ENCODE results near the gene CYP2W1. TPM values are rescaled to one million over a fixed set of nuclear protein-coding genes. Genes with fewer than 3 reads are reported as not detected.

CYP2W1 gene
- total and polyA plus RNA-seq, 10 donors: 0.05 to 1.2 (median 0.39) TPM; not detected in 2

- no peak overlapping the region for H3K4me3 ChIP-seq
- peaks cover 0 to 19% (median 8%) of the 10 kb centered on the region in 6 donors for H3K36me3 ChIP-seq
- no peaks in the 10 kb centered on the region for H3K9me3 ChIP-seq
- 88 to 96% (median 92%) methylated on average over 20 to 33 of the region's 33 CpGs for WGBS, 5 donors
- DNase-seq: peak; percentile 75
- H3K27me3 ChIP-seq (replicated peaks in 1 of 7): peaks cover 0 to 9% (median 0%) of the 10 kb centered on the region in 7 donors
- peaks cover 25 to 64% (median 48%) of the 10 kb centered on the region in 6 donors for H3K4me1 ChIP-seq
- no peak for TF ChIP-seq POLR2AphosphoS5 (IDR thresholded peaks at IDR 0.05)
- TF ChIP-seq POLR2A (IDR thresholded peaks at IDR 0.05): no peak
- TF ChIP-seq, protein P1, sequence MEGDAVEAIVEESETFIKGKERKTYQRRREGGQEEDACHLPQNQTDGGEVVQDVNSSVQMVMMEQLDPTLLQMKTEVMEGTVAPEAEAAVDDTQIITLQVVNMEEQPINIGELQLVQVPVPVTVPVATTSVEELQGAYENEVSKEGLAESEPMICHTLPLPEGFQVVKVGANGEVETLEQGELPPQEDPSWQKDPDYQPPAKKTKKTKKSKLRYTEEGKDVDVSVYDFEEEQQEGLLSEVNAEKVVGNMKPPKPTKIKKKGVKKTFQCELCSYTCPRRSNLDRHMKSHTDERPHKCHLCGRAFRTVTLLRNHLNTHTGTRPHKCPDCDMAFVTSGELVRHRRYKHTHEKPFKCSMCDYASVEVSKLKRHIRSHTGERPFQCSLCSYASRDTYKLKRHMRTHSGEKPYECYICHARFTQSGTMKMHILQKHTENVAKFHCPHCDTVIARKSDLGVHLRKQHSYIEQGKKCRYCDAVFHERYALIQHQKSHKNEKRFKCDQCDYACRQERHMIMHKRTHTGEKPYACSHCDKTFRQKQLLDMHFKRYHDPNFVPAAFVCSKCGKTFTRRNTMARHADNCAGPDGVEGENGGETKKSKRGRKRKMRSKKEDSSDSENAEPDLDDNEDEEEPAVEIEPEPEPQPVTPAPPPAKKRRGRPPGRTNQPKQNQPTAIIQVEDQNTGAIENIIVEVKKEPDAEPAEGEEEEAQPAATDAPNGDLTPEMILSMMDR (IDR thresholded peaks at IDR 0.05 in 8 of 11, conservative IDR thresholded peaks at IDR 0.05 in 3 of 11): no peak
- H3K27ac ChIP-seq: peak overlapping the region in 5 of 8 donors; percentile 15 to 88 (median 82)
- intact Hi-C loops (cut with DNase I; ENCODE audit: low total_unique reads): no loop called here
Measured at GRCh38 chr7:1029637-1030443, 46.9 kb downstream of the CYP2W1 start.

- peak; percentile 69 for DNase-seq
- TF ChIP-seq POLR2AphosphoS5 (IDR thresholded peaks at IDR 0.05) (no peak), POLR2A (IDR thresholded peaks at IDR 0.05) (no peak)
- TF ChIP-seq, protein P1 (IDR thresholded peaks at IDR 0.05 in 8 of 11, conservative IDR thresholded peaks at IDR 0.05 in 3 of 11): no peak
- Histone ChIP-seq H3K9me3 (no peaks in the 10 kb centered on the region), H3K27ac (no peak overlapping the region), H3K36me3 (peaks cover 0 to 12% (median 7%) of the 10 kb centered on the region in 6 donors), H3K4me3 (no peak overlapping the region), H3K4me1 (peaks cover 24 to 57% (median 40%) of the 10 kb centered on the region in 6 donors), H3K27me3 (replicated peaks in 1 of 7) (peaks cover 0 to 9% (median 0%) of the 10 kb centered on the region in 7 donors)
- 66 to 90% (median 76%) methylated on average over 6 to 12 of the region's 12 CpGs for WGBS, 5 donors
- intact Hi-C loops (cut with DNase I; ENCODE audit: low total_unique reads): no loop called here
Measured at GRCh38 chr7:1030444-1031070, 47.6 kb downstream of the CYP2W1 start.

GRCh38 chr7:1031716-1032455, 48.9 kb downstream of the CYP2W1 start:
- intact Hi-C loops (cut with DNase I; ENCODE audit: low total_unique reads): no loop called here
- Histone ChIP-seq H3K36me3 (no peaks in the 10 kb centered on the region), H3K4me1 (peaks cover 13 to 43% (median 27%) of the 10 kb centered on the region in 6 donors), H3K4me3 (no peak overlapping the region), H3K27me3 (replicated peaks in 1 of 7) (peaks cover 0 to 9% (median 0%) of the 10 kb centered on the region in 7 donors), H3K27ac (no peak overlapping the region), H3K9me3 (no peaks in the 10 kb centered on the region)
- peak; percentile 57 for DNase-seq
- WGBS, 5 donors: 91 to 97% (median 96%) methylated on average over 19 to 32 of the region's 33 CpGs
- TF ChIP-seq POLR2A (IDR thresholded peaks at IDR 0.05) (no peak), POLR2AphosphoS5 (IDR thresholded peaks at IDR 0.05) (no peak)

- Histone ChIP-seq H3K27ac (no peak overlapping the region), H3K4me1 (peaks cover 6 to 36% (median 19%) of the 10 kb centered on the region in 6 donors), H3K4me3 (no peak overlapping the region), H3K27me3 (replicated peaks in 1 of 7) (peaks cover 0 to 5% (median 0%) of the 10 kb centered on the region in 7 donors), H3K36me3 (no peaks in the 10 kb centered on the region), H3K9me3 (no peaks in the 10 kb centered on the region)
- WGBS, 5 donors: 91 to 95% (median 93%) methylated on average over 13 to 25 of the region's 25 CpGs
- no peak for TF ChIP-seq POLR2A (IDR thresholded peaks at IDR 0.05)
- TF ChIP-seq, protein P1 (IDR thresholded peaks at IDR 0.05 in 8 of 11, conservative IDR thresholded peaks at IDR 0.05 in 3 of 11): no peak
- no peak for TF ChIP-seq POLR2AphosphoS5 (IDR thresholded peaks at IDR 0.05)
- peak; percentile 69 for DNase-seq
- intact Hi-C loops (cut with DNase I; ENCODE audit: low total_unique reads): no loop called here
Measured at GRCh38 chr7:1032536-1033181, 49.7 kb downstream of the CYP2W1 start.
